ENCODE data around the gene EFCC1.
"Not testable (repeated sequence)": the region's sequence is repeated elsewhere in the genome, so short reads cannot be mapped to it uniquely, and the experiment has no call there.

The EFCC1 gene

DNA sequence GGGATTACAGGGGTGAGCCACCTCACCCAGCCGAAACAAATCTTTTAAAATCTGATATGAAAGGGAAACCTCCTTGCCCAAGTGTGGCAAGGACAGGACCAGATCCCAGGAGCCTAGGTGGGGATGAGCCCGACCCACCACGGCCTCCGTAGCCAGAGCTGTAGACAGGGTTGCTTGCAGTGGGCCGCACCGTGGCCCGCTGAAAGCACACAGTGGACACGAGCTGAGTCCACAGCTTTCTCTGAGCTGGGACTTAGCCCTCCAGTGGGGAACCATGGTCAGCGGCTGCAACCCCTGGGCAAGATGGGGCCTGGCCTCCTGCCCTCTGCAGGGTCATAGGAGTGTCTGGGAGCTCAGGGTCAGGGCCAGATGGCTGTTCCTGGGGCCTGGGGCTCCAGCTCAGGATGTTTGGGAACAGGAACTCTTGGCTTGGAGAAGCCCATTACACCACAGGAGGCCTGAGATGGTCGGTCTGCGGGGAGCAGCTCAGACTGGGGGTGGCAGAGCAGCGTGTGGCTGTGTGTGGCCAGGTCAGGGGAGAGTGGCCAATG, 84.1 kb downstream of the EFCC1 start:
- no peak for DNase-seq

DNA sequence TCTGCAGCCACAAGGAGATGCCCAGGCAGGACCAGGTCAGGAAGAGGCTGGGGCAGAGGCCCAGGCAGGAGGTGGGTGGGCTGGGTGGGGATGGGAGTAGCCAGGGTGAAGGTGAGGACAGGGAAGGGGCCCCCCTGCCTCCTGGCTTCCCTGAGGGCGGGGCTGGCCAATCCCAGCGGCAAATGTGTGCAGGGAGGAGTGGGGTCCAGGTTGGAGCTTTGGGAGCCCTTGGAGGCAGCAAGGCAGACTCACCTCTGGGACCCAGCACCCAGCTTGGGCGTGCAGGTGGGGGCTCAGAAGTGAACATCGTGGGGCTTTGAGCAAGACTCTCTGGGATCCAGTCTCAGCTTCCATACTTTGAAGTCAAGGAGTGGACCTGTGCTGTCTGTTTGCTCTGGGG, 84.7 kb downstream of the EFCC1 start:
- DNase-seq: no peak

DNA sequence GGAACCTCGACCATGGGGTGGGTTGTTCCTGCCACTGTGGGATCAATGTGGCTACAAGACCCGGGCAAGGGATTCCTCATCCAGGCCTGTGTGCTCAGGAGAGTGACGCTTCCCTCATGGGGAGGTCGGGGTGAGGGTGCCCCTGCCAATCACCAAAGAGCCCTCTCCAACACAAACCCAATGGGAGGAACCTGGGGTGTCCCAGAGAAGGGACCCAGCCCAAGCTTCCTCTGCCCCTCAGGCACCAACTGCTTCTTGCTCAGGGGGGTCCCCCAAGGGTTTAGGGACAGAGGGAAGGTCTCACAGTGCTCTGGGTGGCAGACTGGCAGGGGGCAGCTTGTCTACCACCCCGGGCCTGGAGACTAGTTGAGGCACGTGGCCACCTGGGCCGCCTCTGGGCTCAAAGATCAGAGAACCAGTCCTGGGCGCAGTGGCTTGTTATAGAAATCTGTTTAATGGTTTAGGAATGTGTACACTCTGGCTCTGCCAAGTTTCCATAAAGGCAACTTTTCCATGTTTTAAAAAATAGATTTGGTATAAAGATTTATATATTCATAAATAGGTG, 86.1 kb downstream of the EFCC1 start:
- no peak for DNase-seq

DNA sequence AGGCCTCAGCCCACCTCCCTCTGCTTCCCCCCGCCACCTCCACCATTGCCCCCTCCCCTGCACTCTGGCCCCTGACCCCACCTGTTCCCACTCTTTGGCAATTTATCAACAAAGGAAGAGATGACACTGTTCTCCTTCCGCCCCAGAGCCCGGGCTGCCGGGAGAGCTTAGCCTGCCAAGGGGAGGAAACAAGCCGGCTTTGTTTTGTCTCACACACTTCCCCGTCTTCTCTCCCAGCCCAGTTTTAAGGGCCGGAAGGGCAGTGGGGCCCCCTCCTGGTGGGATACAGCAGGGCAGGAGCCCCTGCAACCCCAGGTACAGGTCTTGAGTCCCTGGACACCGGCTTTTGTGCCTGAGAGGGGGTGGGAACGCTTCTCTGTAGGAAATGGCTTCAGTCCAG, 86.8 kb downstream of the EFCC1 start:
- peak; percentile 29 for DNase-seq

DNA sequence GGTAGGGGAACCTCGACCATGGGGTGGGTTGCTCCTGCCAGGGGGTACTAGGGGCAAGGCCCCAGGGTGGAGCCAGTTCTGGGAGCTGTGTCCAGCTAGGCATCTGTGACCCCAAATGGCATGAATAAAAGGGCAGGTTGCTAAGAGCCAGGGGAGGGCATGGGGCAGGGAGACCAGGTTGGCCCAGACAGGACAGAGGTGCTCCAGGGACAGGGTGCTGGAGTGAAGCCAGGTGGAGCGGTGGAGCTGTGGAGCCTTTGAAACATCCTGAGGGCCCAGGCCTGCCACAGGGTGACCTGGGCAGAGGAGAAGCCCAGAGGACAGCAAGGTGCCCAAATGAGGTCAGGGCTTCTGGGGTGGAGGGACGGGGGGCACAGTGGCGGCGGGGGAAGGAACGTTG, 87.2 kb downstream of the EFCC1 start:
- DNase-seq: not testable (repeated sequence)
